ENCODE data around the gene HUWE1.

HUWE1 gene

DNA sequence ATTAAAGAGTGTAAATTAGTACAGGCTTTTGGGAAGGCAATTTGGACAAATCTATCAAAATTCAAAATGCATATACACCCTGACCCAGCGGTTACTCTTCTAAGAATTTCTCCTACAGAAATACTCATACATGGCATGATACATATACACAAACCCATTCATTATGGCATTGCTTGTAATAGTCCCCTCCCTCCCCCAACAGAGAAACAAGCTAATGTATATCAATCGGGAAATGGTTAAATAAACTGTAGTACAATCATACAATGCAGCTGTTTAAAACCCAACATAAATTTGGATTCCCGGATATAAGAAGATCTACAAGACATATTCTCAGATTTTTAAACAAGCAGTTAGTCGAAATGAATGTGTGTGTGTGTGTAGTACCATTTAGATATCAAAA lies 808 bp downstream of the HUWE1 start:
- no peak for DNase-seq

DNA sequence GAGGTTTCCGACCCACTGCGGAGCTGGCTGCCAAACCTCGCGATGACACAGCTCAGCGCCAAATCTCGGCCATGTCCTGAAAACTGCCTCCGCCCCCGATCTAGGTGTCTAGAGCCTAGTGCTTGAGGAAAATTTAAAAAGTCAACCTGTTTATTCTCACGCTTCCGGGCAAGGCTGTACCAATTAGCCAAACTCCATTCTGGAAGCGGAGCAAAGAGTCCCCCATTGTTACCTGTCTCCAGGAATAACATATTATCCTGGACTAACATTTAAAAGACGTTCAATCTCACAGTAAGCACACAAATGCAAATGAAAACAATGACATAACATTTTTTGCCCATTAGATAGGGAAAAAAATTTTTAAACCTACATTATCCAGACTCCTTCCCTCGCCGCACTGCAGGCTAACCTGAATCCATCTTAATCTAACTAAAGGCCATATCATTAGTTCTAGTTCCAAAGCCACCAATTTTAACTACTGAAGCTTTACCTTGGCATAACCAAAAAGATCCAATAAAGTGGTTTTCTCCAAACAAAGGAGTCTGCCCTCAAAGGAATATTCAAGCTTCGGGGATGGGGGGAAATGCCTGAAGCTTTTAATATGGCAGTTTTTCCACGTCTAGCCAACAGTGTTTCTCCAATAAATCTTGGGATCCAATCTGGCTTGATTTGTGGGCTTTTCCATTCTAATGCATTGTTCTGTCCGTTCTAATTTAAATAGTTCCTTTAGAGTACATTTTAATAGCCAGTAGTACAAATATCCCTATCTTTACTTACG lies 1.9 kb downstream of the HUWE1 start:
- DNase-seq, result no peak

DNA sequence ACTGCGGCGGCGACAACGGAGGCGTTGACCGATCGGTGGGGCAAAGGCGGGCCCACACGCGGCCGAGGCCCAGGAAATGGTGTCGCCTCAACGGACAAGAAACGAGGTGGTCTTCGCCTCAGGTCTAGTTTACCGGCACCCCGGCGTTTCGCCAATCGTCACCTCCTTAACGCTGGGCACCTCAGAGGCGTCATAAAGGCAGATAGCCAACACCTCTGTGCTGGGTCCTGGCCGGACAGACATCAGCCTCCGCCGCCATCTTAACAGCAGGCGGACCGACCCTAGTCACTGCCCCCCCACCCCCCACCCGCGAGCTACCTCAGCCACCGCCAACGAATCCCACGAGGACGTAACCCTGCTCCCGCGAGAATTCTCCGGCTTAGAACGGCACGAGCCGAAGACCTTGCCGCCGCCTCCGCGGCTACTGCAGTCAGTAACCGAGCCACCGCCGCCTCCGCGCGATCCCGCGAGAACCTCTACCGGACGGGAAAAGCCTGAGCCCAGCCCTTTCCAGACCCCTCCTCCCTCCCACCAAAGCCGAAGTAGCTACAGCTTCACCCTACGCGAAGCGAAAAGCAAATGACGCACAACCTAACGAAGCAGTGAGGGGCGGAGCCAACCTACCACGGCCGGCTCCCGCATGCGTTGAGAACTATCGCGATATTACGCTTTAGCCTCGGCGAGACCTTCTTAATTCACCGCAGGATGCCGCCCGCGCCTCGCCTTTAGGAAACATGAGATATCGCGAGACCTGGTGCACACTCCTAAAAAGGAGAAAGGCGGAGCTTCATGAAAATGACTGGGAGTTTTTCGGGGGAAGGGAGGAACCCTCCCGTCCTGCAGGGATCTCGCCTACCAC lies 2.7 kb downstream of the HUWE1 start:
- peak; percentile 90 for DNase-seq

DNA sequence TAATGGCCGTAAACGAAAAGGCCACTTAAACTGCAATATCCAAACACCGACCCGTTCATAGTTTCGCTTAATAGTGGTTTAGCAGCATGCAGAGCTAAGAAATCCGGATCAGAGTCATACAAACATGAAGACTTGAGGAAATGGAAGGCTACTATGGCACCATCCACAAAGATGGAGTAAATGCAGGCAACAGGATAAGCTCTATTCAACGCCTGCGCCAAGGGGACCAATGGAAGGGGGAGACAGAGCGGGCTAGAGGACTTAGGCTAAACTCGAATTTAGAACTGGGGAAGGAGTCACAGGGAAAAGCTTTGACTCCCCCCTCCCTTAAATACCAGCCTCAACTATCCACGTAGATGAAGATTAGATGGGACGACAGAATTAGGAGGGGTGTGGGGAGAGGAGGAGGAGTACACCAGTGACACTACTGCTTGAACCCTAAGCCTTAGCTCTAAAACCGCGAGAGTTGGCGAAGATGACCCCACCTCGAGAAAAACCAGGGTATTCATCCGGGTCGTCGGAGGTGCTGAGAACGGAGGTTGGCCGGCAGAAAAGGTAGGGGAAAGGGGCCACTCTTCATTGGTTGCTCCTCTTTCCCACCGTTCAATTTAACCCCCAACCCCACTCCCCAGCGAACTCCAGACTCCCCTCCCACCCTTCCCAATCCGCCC lies 3.5 kb downstream of the HUWE1 start:
- peak; percentile 60 for DNase-seq

DNA sequence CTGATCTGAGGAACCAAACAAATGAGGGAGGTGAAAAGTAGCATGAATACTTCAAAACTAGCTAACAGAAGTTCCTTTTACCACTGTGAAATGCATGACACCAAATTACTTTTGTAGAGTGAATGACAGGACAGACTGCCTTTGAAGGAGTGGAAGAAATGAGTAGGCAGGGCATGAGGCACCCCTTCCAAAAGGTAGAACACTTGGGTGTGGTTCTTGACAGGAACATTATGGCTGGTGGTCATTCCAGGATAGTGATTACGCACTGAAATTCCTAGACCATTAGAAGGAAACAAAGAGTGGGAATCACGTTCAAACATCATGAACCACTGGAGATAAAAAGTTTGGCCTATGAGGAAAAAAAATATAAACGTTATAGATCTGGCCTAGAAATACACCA lies 4.9 kb downstream of the HUWE1 start:
- no peak for DNase-seq

DNA sequence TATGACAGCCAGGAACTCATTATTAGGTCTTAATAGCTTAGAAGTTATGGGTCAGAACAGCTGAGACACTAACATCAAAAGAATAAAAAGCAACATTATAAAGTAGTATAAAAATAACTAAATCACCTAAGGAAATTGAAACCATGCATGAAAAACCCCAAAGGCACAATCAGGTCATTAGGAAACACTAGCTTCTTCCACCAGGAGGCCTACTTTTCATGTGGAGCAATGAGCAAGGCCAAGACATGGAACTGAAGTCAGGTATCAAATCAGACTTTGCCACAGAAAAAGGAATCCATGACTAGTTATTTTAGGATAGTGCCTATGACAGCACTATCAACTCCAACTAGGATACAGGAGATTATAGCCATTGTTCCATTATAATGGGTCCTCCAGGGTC lies 7.9 kb downstream of the HUWE1 start:
- no peak for DNase-seq

DNA sequence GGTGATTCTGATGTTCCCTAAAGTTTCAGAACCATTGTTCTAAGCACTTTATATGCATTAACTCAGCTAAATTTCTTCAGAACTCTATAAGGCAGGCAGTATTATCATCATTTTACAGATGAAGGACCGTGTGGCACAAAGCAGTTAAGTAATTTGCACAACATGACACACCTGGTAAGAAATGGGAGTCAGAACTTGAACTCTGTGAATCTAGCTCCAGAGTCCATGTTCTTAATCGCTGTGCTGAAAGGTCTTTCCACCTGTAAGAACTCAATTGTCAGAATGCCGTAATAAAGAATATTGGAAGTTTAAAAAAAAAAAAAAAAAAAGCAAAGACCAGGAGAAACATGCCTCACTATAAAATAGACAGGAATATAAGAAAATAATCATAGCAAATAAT lies 9.2 kb downstream of the HUWE1 start:
- no peak for DNase-seq

DNA sequence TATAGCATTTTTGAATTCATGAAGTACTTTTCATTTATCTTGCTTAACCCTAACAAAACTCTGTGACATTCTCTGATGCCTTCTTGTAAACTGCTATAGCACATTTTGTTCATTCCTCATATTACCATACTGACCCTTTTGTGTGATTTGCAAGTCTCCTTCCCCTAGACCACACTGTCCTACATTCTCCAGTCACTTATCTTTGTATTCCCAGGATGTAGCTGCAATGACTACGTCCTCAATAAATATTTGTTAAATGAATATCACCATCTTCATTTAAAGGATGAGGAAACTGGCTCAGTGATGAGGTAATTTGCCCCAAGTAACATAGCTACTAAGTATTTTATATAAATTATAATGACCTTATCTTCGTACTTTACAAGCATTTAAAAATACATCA lies 11.9 kb downstream of the HUWE1 start:
- DNase-seq, result no peak

DNA sequence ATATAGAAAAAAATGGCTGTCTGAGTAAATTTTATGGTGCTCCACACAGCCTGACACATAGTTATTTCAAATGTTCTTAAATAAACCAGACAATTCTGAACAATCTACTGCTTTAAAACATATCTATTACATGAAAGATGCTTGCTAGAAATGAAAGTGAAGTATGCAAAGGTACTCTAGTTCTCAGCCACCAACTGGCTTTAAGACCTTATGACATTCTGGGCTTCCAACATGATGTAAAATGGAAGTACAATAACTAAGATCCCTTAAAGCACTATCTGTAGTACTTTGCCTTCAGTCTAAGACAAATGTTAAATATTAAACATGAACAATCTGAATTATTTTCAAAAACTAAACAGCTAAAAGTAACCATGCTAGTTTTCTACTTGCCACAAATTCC lies 17.3 kb downstream of the HUWE1 start:
- DNase-seq, result no peak

DNA sequence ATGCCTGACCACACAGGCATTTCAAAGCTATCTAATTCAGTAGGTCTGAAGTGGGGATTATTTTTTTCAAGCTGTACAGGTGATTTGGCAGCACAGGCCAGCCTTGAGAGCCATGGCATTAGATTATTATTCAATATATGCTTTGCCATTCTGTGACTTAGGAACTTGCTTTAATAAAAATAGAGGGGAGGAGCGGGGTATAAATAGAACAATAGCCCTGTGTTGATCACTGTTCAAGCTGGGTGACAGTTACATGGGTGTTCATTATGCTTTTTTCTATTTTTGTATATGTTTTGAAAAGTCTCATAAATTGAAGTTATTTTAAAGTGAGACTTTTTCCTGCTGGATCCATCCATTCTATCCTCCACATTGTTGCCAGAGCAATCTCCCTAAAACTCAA lies 20.3 kb downstream of the HUWE1 start:
- no peak for DNase-seq

DNA sequence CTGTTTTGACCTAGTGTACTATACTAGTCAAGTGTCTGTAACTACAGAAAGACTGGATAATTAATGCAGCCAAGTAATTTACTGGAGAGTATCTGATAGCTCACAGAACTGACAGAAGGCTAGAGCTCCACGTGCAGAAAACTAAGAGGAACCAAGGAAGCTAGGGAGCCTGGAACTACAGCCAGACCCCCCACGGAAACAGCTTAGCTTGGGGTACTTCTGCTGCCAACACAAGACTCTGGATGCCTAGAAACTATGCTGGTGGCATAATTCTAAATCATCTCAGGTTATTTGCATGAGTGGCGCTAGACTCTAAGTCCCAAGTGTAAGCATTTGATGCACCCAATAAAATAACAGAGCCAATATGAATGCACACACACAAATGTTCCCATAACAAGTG lies 26.5 kb downstream of the HUWE1 start:
- no peak for DNase-seq

DNA sequence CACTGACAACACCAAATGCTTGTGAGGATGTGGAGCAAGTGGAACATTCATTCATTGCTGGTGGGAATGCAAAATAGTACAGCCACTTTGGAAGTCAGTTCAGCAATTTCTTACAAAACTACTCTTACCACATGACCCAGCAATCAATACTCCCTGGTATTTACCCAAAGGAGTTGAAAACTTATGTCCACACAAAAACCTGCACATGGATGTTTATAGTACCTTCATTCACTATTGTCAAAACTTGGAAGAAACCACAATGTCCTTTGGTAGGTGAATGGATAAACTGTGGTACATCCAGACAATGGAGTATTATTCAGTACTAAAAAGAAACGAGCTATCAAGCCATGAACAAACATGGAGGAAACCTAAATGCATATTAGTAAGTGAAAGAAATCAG lies 27.5 kb downstream of the HUWE1 start:
- no peak for DNase-seq

DNA sequence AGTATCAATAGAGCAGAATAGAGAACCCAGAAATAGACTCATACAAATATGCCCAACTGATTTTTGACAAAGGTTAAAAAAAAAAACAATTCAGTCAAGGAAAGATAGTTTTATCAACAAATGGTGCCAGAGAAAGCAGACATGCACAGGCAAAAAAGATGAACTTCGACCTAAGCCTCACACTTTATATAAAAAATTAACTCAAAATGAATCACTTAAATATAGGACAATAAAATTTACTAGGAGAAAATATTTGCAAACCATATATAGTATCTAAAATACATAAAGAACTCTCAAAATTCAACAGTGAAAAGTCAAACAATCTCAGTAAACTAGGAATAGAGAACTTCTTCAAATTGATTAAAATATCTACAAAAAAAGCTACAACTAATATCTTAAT lies 29.7 kb downstream of the HUWE1 start:
- no peak for DNase-seq

DNA sequence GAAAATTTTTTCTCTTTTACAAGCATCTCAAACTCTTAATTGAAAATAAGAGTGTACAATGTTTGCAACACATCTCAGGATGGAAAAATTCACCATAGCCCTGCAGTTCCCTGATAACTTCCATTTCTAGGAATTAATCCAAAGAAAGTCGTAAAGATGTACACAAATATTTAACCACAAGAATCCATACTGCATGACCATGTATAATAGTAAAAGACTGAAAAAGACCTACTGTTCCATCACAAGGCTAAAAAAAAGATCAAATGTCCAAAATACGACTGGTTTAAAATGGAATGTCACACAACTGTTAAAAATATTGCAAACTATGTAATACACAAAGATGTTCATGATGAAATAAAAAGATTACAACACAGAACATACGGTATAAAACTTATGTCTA lies 32.1 kb downstream of the HUWE1 start:
- DNase-seq, result no peak

DNA sequence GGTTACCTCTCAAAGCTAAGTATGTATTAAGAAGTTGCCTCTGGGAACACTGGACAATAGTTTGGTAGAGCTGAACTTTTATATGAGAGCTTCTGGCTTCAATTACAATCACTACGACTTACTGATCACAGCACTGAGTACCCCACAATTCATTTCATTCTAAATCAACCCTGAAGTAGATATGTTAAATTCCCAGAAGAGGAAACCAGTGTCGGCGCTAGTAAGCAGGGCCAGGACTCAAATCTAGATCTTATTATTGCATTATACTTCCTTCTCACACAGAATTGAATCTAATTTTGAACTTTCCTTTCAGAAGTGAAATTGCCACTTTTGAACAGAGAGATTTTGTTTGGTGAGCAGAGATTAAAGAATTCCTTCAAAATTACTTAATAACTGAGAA lies 41.8 kb downstream of the HUWE1 start:
- no peak for DNase-seq

DNA sequence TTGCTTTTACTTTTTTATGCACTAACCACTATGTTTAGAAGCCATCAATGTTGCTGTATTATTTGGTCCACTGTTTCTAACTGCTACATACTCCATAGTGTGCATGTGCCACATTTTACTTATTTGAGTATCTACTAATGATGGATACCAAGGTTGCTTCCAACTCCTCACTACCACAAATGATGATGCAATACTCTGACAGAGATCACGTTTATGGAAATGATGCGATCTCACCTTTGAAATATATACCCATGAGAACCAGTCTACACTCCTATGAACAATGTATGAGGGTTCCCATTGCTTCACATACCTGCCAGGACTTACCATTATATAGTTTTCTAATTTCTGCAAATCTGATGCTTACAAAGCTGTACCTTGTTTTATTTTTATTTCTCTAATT lies 44.2 kb downstream of the HUWE1 start:
- DNase-seq, result no peak

DNA sequence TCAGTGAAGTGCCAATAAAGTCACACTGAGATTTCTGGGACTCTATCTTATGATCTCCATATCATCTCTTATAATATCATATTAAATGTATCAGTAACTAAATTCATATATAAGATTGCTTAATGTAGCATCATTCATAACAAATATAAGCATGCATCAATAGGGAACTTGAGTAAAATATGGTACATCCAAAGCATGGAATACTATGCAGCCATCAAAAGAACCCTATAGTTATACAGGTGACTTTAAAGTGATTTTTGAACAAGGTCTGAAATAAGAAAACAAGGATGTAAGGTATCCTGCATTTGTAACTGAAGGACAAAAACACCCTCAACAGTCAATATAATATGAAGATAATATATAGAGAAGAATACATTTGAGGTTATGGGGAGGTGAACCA lies 47.3 kb downstream of the HUWE1 start:
- DNase-seq, result no peak

DNA sequence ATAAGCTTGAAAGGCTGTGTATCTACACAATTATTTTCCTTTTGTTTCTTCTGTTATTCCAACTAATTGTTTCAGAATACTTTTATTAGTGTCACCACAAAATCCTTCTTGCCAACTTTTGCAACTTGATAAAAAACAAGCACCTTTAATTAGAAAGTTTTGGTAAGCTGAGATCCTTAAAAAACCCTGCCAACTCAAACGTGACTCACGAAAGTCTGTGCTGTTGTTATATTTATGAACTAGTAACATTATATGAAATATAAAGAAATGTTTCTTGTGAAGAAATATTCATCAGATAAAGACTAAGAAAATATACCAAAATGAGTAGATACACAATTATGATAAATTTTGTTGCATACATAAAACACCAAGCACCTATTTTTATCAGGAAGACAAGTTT lies 49.0 kb downstream of the HUWE1 start:
- no peak for DNase-seq

DNA sequence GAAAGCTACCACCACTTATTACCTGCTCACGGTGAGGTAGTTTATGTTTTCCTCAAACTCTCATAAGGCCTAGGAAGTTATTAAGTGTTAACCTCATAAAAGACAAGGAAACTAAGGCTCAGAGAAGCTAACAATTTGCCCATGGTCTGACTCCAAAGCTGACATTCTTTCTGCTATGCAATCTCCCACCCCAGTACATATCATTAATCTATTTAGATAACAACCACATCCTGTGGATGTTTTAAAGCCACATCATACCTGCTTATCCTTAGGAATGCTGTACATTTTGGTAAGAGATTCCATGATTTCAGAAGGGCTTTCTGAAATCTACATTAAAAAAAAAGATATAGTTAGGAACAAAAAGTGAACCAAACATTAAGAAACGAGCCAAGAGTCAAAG lies 55.4 kb downstream of the HUWE1 start:
- no peak for DNase-seq

DNA sequence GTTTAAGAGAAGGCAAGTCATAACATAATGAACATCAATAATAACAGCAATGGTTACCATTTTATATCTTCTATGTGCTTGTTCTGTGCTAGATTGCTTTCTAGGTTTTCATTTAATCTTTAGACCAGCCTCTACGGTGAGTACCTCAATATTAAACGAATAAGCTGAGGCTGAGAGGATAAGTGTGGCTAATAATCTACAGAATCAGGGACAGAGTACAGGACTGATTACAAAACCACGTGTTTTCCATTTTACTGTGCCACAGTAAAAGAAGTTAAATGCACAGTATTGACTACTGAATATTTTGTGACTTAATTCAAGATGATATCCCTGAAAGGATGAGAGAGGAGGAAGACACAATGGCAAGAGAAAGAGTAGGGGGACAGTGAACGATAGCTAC lies 56.3 kb downstream of the HUWE1 start:
- DNase-seq, result no peak

DNA sequence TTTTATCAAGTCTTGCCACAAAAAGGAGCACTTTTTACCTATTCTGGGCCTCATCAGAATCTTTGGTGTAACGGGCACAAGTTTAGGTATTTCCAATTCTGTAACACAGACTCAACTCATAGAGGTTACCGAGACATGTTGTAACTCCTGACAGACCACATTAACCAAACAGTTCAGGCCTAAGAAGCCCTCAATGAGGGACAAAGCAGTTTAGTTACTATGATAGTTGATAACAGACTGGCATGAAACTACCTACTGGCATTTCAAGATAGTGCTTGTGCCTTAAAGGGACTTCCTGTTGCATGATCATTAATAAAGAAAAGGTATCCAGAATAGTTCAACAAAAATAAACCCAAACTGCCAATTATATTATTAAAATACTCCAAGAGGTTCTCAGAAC lies 64.1 kb downstream of the HUWE1 start:
- DNase-seq, result no peak

DNA sequence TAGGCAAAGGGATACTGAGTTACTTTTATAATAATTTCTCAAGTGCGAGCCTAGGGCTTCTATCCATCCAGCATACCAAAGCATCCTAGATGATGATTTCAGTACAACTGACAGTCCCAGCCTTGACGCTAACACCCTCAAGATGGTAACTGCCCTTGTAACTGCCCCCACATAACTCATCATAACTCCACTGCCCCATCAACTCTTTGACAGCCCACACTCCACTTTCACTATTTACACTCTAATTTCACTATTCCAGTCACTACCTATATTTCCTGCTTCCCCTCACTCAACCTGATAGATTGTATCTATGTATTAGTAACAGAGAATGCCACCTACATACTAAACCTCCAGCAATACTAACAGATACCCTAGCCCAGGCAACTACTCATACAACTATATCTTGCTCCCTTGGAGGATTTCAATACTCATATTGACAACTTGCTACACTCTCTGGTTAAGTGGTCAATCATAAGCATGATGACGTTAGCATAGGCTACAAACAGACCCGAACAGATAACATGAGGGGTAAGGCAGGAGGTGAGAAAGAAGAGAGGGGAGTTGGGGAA lies 65.0 kb downstream of the HUWE1 start:
- no peak for DNase-seq

DNA sequence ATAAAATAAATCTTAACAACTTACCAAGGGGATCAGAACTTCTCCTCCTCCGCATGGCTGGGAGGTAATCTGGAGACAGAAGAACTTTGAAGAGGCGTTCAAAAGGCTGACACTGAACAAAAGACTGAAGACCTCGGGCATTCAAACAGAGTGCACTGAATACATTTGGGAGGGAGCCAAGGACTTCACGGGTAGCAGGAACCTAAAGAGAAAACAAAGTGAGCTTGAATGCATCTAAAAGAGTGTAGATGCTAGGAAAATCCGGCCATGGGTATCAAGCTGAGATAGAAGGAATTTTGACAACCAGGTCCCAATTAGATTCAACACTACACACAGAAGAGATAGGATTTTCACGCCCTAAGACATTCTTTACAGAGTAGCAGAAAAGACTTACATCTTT lies 69.6 kb downstream of the HUWE1 start:
- no peak for DNase-seq

DNA sequence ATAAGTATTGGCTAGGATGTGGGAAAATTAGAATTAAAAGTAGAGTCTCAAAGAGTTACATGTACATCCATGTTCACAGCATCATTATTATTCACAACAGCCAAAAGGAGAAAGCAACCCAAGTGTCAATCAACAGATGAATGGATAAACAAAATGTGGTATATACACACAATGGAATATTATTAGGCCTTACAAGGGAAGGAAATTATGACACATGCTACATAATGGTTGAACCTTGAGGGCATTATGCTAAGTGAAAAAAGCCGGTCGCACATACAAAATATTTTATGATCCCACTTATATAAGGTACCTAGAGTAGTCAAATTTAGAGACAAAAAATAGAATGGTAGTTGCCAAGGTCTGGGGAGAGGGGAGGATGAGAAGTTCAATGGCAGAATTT lies 80.1 kb downstream of the HUWE1 start:
- no peak for DNase-seq
